Endothelial cell of hepatic sinusoid (primary cell): ENCODE measurements around the gene DIS3L.
"Not testable (repeated sequence)": the region's sequence is repeated elsewhere in the genome, so short reads cannot be mapped to it uniquely, and the experiment has no call there.

Source experiments
- in situ Hi-C: cut with HindIII; loops from 2 replicates; pipeline ENCODE4 v1.10.0; 2017; ENCODE audit warnings: low sequenced_read_pairs

DIS3L gene

GRCh38 chr15:66276546-66276945 is 16.8 kb upstream of the DIS3L start:
- in situ Hi-C loops, result loop anchor here (5.0 kb wide), 1 partner anchor 34 kb away; no protein-coding TSS in a partner anchor

GRCh38 chr15:66278056-66278455 is 15.3 kb upstream of the DIS3L start:
- in situ Hi-C loops, result loop anchor here (5.0 kb wide), 1 partner anchor 36 kb away; no protein-coding TSS in a partner anchor

GRCh38 chr15:66278671-66279070 is 14.7 kb upstream of the DIS3L start:
- in situ Hi-C loops, result loop anchor here (5.0 kb wide), 1 partner anchor 36 kb away; no protein-coding TSS in a partner anchor

GRCh38 chr15:66284271-66284670 is 9.1 kb upstream of the DIS3L start:
- in situ Hi-C loops, result no loop called here

DNA sequence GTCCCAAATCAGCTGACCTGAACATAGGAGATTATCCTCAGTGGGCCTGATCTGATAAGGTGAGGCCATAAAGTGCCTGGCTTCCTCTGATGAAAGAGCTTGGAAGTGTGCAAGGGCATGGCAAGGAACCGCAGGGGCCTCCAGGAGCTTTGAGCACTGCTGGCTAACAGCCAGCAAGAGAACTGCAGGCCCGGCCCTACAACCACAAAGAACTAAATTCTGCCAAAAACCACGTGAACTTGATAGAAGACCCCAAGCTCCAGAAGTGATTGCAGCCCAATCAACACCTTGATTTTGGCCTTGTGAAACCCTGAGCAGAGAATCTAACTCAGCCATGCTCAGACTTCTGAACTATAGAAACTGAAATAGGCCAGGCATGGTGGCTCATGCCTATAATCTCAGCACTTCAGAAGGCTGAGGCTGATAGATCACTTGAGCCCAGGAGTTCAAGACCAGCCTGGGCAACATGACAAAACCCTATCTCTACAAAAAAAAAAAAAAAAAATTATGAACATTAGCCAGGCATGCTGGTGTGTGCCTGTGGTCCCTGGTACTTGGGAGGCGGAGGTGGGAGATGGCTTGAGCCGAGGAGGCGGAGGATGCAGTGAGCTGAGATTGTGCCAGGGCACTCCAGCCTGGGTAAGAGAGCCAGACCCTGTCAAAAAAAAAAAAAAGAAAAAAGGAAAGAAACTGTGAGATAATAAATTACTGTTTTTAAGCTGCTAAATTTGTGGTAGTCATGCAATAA is 7.7 kb upstream of the DIS3L start:
- in situ Hi-C loops, result no loop called here

GRCh38 chr15:66287461-66288057 is 5.8 kb upstream of the DIS3L start:
- in situ Hi-C loops, result no loop called here

DNA sequence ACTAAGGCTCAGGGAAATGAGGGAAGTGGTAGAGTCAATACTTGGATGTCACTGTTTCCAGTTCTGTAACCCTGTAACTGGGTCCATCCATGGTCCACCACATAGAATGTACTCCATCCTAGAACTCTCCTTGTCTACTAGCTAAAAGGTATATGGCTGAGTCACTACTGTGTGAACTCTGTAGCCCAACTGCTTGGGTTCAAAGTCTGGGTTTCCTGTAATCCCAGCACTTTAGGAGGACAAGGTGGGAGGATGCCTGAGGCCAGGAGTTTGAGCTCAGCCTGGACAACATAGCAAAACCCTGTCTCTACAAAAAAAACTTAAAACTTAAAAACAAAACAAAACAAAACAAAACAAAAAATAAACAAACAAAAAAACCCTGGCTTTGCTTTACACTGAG is 5.3 kb upstream of the DIS3L start:
- in situ Hi-C loops, result no loop called here

GRCh38 chr15:66288551-66289185 is 4.7 kb upstream of the DIS3L start:
- in situ Hi-C loops, result no loop called here

GRCh38 chr15:66290007-66290406 is 3.4 kb upstream of the DIS3L start:
- in situ Hi-C loops, result no loop called here

DNA sequence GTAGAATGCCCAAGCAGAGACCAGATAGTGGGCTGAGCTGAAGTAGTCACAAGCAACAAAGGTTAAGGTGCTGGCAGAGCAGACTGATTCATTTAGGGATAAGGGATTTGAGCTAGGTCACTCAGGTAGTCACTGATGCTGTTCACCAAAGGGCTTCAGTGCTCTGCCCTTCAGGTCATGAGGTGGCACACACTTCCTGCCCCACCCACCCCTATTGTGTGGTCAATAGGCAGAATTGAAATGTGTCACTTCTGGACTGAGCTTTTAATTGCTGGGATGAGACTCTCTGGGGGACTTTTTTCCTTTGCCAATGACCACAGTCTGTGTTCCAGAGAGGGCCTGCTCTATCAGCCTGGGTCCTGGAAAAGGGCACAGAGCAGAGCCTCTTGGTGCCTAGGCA is 2.9 kb upstream of the DIS3L start:
- in situ Hi-C loops, result no loop called here

- in situ Hi-C loops, result no loop called here
These were observed 1.4 kb upstream of the DIS3L start for GRCh38 chr15:66291816-66292570.

GRCh38 chr15:66292571-66293418 is 573 bp upstream of the DIS3L start:
- in situ Hi-C loops, result no loop called here

- in situ Hi-C loops, result no loop called here
These were observed 976 bp downstream of the DIS3L start for GRCh38 chr15:66294157-66294931.

DNA sequence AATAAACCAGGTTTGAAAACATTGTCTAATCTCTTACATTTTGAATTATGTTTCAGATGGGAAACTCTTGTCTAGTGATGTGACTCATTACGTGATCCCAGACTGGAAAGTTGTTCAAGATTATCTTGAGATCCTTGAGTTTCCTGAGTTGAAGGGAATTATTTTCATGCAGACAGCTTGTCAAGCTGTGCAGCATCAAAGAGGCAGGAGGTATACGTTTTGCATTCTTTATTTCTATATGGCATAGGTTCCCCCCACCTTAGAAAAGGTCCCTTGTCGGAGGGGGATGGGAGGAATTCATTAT is 1.5 kb downstream of the DIS3L start:
- in situ Hi-C loops, result no loop called here

DNA sequence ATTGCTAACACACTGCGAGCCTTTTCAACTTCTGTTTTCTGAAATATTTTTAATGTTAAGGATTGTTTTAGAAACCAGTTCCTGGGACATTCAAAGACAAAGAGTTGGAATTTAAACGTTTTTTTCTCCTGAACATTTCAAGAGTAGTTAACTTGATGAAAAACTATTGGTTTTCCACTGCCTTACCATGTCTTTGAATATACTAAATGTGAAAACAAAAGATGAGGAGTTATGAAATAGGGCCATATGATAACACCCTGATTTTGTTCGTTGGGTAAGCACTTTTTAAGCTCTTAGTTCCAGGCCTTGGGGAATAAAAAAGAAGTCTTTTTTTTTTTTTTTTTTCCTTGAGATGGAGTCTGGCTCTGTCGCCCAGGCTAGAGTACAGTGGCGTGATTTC is 2.8 kb downstream of the DIS3L start:
- in situ Hi-C loops, result no loop called here

DNA sequence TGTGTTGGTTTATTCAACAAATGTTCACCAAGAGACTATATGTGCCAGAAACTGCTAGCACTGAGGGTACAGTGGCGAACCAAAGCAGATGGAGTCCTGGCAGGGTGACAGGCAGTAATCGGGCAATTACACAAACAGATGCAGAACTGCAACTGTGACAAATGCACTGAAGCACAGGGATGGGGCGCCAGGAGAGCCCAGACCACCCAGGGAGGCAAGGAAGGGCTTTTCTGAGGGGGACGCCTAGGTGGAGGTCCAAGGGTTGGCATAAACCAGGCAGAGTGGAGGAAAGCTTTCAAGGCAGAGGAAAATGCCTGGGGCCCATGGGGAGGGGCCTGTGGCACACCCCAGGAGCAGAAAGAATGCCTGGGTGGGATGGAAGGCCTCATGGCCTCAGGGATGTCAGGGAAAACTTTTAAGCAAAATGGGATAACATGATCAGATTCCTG is 5.5 kb downstream of the DIS3L start:
- in situ Hi-C loops, result no loop called here

- in situ Hi-C loops, result no loop called here
These were observed 9.3 kb downstream of the DIS3L start for GRCh38 chr15:66302489-66303278.

DNA sequence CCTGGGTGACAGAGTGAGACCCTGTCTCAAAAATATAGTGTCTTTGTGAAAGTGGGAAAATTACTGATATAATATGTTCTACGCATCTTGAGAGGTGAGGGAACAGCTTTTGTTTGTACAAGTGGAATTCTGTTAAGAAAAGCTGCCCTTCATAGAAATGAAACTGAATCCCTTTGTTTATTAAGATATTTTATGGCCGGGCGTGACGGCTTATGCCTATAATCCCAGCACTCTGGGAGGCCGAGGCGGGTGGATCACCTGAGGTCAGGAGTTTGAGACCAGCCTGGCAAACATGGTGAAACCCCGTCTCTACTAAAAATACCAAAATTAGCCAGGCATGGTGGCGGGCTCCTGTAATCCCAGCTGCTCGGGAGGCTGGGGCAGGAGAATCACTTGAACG is 11.1 kb downstream of the DIS3L start:
- in situ Hi-C loops, result not testable (repeated sequence)

DNA sequence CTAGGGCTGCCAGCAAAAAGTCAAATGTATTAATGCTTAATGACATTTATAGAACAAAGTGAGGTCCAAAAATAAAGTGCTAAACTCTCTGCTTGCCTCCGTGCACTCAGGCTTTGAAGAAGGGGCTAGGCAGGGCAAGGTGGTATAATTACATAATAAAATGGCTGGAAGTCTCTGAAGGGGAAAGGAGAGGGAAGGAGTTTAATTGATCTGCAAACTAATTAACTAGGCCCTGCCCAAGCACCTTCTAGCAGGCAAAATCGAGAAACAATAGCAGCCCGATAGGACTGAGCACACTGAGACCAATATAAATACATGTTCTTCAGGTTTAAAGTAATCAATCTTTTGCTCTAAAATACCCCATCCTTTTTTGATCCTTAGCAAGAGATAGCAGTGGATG is 13.0 kb downstream of the DIS3L start:
- in situ Hi-C loops, result no loop called here
